AG20443 (cell line): ENCODE measurements around the gene STRIT1.
"Not testable (repeated sequence)": the region's sequence is repeated elsewhere in the genome, so short reads cannot be mapped to it uniquely, and the experiment has no call there.

ENCODE experiments used
- DNase-seq: peaks from one replicate; pipeline ENCODE4 v3.0.0; 2012; ENCODE audit warnings: low spot score, mixed read lengths

The STRIT1 gene

DNA sequence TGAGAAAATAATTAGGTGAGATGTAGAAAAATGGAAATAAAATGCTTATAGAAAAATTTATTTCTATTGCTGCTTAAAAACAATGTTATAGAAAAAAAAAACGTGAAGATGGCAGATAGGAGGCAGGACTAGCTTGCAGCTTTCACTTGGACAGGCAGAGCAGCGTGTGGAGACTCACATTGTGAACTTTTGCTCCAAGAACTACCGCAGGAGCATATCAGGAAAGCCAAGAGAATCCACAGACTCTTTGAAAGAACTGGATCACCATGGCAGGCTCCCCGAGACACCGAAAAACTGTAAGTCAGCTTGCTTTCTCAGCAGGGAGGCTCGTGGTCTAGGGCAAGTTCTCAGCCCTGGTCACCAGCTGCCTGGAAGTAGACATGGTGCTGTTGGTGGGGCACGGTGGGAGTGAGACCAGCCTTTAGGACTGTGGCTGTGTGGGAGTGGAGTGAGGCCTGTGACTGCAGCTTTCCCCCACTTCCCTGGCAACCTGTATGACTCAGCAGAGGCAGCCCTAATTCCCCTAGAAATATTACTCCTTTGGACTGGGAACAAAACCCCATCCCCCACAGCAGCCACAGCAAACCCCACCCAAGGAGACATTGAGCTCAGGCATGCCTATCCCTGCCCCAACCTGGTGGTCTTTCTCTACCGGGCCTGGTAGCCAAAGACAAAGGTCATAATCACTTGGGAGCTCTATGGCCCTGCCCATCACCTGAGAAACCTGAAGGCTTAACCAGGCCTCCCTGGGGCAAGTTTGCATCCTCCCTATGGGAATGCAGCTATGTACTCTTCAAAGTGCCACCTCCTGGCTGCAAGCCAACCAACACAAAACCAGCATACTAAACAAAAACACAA is 22.8 kb downstream of the STRIT1 start:
- no peak for DNase-seq

DNA sequence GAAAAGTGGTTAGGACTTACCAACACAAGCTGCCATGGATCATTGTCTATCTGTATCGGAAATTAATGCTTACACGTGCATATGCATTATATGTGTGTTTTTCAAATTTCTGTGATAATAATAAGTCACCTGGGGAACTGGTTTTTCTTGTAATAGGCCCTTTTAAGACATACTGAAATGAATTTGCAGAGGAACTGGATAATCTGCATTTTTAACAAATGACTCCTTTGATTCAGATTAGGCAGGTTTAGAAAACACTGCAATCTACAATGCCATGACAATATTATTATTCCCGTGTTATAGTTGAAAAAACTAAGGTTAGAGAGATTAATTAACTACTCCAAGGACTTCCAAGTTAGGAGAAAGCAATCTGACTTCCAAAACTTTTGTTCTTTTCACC is 23.4 kb downstream of the STRIT1 start:
- DNase-seq, result no peak

DNA sequence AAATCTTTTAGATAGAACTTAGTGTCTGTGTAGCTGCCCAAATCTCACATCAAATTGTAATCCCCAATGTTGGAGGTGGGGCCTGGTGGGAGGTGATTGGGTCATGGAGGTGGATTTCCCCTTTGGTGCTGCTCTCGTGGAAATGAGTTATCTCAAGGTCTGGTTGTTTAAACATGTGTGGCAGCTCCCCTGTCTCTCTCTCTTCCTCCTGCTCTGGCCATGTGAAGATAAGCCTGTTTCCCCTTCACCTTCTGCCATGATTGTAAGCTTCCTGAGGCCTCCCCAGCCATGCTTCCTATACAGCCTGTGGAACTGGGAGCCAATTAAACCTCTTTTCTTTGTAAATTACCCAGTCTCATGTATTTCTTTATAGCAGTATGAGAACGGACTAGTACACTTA is 30.6 kb downstream of the STRIT1 start:
- not testable (repeated sequence) for DNase-seq

DNA sequence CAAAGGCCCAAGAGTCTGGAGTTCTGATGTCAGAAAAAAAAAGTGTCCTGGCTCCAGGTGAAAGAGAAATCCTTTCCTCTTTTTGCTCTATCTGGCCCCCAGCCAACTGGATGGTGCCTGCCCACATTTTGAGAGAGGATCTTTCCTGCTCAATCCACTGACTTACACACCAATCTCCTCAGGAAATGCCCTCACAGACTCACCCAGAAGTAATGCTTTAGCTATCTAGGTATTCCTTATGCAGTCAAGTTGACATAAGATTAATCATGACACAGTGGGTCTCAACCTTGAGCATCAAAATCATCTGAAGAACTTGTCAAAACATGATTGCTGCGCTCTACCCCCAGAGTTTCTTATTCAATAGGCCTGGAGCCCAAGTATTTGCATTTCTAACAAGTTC is 31.2 kb downstream of the STRIT1 start:
- DNase-seq, result no peak

DNA sequence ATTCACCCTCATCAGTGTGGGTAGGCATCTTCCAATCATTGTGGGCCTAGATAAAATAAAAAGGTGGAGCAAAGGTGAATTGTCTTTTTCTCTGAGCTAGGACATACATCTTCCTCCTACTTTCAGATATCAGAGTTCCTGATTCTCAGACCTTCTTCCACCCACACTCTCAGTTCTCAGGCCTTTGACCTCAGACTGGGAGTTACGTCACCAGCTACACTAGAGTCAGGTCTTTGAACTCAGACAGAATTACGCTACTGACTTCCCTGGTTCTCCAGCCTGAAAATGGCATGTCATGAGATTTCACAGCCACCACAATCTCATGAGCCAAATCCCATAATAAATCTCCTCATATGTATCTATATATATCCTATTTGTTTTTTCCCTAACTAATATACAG is 39.0 kb downstream of the STRIT1 start:
- no peak for DNase-seq

DNA sequence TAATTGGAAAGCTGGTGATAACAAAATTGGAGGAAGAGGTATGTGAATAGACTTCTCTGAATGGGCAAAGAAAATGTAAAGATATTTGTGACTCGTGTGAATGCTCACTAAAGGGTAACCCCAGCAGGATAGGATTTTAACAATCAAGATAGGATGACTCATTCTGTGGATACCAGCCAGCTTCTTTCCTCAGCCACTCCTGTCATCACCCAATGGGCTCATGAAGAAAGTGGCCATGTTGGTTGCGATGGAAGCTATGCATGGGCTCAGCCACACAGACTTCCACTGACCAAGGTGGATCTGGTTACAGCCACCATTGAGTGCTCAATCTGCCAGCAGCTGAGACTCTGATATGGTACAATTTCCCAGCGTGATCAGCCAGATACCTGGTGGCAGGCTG is 40.9 kb downstream of the STRIT1 start:
- no peak for DNase-seq

DNA sequence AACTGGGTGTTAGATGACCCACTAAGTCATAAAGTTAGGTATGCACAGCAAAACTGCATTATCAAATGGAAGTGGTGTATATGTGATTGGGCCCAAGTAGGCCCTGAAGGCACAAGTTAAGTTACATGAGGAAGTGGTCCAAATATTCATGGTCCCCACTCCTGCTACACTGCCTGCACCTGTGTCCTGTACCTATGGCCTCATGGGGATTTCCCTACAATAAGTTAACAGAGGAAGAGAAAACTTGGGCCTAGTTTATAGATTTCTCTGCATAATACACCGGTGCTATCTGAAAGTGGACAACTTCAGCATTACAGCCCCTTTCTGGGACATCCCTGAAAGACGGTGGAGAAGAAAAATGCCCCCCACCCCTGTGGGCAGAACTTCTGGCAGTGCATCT is 41.5 kb downstream of the STRIT1 start:
- no peak for DNase-seq

DNA sequence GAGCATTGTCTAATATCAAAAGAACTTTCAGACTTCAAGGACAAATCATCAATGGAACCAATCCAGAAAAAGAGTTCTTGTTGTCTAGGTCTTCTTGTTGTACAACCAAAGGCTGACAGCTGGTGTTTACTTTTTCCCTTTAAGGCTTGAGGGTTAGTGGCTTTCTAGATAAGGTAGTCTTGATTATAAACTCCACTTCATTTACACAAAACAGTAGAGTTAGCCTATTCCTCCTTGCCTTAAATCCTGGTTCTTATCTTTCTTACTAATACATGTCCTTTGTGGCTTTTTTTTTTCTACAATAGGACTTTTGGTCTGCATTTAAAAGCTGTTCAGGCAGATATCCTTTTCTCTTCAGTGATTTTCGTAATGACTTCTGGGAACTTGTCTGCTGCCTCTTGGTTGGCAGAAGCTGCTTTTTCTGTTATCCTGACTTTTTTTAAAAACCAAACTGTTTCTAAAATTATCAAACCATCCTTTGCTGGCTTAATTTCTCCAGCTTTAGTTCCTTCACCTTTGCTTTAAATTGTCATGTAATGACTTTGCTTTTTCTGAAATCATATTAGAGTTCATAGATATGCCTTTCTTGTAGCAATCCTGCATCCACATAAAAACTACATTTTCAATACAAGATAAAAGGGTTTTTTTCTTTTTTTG is 44.8 kb downstream of the STRIT1 start:
- DNase-seq, result no peak

DNA sequence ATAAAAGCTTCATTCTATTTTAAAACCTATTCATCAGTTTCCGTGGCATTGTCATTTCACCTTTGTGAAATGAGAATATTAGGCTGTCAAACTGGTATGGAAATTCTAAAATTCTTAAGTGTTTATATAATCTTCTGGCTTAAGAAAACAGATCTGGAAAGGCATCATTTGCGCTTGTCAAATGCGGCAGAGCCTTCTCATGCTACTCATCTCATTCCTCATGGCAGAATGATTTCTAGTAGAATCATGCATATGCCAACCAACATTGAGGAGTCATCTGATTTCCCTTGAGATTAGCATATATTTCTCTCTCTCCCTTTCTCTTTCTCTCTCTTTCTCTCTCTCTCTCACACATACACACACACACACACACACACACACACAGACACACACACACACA is 48.8 kb downstream of the STRIT1 start:
- DNase-seq, result no peak

DNA sequence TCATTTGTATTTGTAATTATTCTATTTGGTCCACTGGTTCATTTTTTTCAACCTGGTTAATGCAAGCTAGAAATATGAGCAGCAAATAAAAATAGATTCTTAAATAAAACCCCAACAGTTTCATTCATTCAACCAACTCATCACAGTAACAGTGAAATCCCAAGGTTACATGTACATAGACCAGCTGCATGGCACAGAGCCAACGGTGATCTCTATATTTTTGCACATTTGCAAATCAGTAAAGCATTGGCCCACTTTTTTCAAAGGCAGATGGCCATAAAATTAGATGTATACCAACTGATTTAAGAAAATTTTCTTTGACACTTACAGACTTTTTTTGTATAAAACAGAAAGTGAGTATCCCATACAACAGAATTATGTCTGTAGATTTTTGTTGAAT is 49.3 kb downstream of the STRIT1 start:
- DNase-seq, result no peak

DNA sequence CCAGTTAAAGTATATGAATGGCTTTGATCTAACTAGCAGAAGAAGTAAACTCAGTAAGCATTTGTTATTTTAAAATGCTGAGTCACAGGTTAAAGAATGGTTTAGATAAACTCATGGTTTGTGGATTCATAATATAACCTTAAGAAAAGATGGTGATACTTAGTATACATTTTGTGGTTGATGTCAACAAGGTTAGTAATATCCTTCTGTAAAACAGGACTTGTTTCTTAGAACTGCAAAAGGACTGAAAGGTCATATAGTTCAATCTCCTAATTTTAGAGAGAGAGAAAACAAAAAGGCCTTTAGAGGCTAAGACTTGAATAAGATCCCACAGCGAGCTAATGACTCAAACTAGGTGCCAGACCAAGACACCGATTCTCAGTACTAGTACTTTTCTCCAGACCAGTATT is 50.0 kb downstream of the STRIT1 start:
- DNase-seq, result no peak

DNA sequence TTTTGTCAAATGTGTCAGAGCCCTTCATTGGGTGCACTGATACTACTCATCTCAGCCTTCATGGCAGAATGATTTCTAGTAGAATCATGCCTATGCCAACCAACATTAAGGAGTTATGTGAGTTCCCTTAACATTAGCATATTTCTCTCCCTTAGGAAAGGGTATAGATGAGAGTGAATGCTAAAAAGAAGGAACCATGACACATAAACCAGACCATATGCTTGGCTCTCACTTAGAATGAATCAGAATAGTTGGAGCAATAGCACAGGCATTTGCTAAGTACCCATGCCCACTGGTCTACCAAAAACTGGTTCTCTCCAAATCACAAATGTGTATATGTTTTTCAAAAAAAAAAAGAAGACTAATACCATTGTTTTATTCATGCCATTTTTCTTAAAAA is 51.1 kb downstream of the STRIT1 start:
- peak; percentile 50 for DNase-seq

DNA sequence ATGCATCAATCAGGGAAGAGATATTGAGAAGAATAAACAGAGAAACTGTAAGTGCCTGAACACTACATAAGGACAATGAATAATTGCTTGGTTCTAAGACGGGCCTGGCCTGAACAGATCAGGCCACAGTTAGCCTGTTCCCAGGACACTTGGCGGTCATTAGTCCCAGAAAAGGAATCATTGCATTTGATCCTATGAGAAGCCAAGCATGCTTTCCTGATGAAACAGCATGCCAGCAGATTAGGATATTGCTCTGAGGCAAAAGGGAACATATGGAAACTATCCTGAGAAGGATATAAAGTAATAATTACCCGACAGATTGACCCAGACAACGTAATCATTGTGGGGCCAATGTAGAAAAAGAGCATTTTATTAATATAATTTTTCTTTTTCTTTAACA is 51.9 kb downstream of the STRIT1 start:
- peak; percentile 39 for DNase-seq
